ENCODE data around the gene SLC16A8. TPM values are rescaled to one million over a fixed set of nuclear protein-coding genes. Genes with fewer than 3 reads are reported as not detected.

SLC16A8 gene
- total and polyA plus RNA-seq, 9 of the 15 experiments (the other 6 are each of a cell fraction or from before 2014, with no cell fraction given) = not detected

GRCh38 chr22:38110008-38110862 is 26.3 kb upstream of the SLC16A8 start, which contains the start of gene BAIAP2L2:
TSS of gene BAIAP2L2 (minus strand) at chr22:38110684. CDS start at chr22:38110525, 159 bp downstream.
- in situ Hi-C loops (cut with MboI) = no loop called here
- CTCF ChIA-PET (ENCODE audit: low intra/inter-chr PET ratio) = no interaction called here
- H3K36me3 ChIP-seq (ENCODE audit: control insufficient read depth, insufficient read depth, low read length) = no peaks in the 10 kb centered on the region
- H3K9me3 ChIP-seq (replicated peaks; ENCODE audit: control insufficient read depth, insufficient read depth, low read depth, low read length) = no peaks in the 10 kb centered on the region
- H3K27ac ChIP-seq (ENCODE audit: extremely low read depth, low read depth, low read length) = no peak within 1 kb of the TSS
- TF ChIP-seq NBN (IDR thresholded peaks at IDR 0.05; ENCODE audit: low read depth) = no peak
- TF ChIP-seq, protein P1, sequence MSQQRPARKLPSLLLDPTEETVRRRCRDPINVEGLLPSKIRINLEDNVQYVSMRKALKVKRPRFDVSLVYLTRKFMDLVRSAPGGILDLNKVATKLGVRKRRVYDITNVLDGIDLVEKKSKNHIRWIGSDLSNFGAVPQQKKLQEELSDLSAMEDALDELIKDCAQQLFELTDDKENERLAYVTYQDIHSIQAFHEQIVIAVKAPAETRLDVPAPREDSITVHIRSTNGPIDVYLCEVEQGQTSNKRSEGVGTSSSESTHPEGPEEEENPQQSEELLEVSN (IDR thresholded peaks at IDR 0.05; ENCODE audit: borderline replicate concordance in 1 of 2, extremely low read depth in 1 of 2, insufficient read depth in 1 of 2, insufficient read length in 1 of 2, low read depth in 1 of 2, low read length in 1 of 2, poor library complexity in 1 of 2, severe bottlenecking in 1 of 2) = no peak
- no peak for TF ChIP-seq GABPB2 (CRISPR knock-in tag; conservative IDR thresholded peaks at IDR 0.05)
- TF ChIP-seq, protein P2, sequence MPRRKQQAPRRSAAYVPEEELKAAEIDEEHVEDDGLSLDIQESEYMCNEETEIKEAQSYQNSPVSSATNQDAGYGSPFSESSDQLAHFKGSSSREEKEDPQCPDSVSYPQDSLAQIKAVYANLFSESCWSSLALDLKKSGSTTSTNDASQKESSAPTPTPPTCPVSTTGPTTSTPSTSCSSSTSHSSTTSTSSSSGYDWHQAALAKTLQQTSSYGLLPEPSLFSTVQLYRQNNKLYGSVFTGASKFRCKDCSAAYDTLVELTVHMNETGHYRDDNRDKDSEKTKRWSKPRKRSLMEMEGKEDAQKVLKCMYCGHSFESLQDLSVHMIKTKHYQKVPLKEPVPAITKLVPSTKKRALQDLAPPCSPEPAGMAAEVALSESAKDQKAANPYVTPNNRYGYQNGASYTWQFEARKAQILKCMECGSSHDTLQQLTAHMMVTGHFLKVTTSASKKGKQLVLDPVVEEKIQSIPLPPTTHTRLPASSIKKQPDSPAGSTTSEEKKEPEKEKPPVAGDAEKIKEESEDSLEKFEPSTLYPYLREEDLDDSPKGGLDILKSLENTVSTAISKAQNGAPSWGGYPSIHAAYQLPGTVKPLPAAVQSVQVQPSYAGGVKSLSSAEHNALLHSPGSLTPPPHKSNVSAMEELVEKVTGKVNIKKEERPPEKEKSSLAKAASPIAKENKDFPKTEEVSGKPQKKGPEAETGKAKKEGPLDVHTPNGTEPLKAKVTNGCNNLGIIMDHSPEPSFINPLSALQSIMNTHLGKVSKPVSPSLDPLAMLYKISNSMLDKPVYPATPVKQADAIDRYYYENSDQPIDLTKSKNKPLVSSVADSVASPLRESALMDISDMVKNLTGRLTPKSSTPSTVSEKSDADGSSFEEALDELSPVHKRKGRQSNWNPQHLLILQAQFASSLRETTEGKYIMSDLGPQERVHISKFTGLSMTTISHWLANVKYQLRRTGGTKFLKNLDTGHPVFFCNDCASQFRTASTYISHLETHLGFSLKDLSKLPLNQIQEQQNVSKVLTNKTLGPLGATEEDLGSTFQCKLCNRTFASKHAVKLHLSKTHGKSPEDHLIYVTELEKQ (CRISPR knock-in tag; IDR thresholded peaks at IDR 0.05) = no peak
- no peak for TF ChIP-seq HDAC6 (IDR thresholded peaks at IDR 0.05; ENCODE audit: low read depth, low read length)
- no peak for TF ChIP-seq ZNF583 (CRISPR knock-in tag; IDR thresholded peaks at IDR 0.05)
- no peak for TF ChIP-seq ZNF23 (CRISPR knock-in tag; IDR thresholded peaks at IDR 0.05)
- TF ChIP-seq SOX6 (IDR thresholded peaks at IDR 0.05) = no peak
- TF ChIP-seq PTTG1 (tag; IDR thresholded peaks at IDR 0.05; ENCODE audit: low read depth) = no peak
- TF ChIP-seq, protein P3, sequence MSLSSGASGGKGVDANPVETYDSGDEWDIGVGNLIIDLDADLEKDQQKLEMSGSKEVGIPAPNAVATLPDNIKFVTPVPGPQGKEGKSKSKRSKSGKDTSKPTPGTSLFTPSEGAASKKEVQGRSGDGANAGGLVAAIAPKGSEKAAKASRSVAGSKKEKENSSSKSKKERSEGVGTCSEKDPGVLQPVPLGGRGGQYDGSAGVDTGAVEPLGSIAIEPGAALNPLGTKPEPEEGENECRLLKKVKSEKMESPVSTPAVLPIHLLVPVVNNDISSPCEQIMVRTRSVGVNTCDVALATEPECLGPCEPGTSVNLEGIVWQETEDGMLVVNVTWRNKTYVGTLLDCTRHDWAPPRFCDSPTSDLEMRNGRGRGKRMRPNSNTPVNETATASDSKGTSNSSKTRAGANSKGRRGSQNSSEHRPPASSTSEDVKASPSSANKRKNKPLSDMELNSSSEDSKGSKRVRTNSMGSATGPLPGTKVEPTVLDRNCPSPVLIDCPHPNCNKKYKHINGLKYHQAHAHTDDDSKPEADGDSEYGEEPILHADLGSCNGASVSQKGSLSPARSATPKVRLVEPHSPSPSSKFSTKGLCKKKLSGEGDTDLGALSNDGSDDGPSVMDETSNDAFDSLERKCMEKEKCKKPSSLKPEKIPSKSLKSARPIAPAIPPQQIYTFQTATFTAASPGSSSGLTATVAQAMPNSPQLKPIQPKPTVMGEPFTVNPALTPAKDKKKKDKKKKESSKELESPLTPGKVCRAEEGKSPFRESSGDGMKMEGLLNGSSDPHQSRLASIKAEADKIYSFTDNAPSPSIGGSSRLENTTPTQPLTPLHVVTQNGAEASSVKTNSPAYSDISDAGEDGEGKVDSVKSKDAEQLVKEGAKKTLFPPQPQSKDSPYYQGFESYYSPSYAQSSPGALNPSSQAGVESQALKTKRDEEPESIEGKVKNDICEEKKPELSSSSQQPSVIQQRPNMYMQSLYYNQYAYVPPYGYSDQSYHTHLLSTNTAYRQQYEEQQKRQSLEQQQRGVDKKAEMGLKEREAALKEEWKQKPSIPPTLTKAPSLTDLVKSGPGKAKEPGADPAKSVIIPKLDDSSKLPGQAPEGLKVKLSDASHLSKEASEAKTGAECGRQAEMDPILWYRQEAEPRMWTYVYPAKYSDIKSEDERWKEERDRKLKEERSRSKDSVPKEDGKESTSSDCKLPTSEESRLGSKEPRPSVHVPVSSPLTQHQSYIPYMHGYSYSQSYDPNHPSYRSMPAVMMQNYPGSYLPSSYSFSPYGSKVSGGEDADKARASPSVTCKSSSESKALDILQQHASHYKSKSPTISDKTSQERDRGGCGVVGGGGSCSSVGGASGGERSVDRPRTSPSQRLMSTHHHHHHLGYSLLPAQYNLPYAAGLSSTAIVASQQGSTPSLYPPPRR (CRISPR knock-in tag; IDR thresholded peaks at IDR 0.05; ENCODE audit: borderline replicate concordance) = no peak
- DNase-seq (ENCODE audit: extremely low read depth in 1 of 4, low spot score in 3 of 4) = no peak
- H3K79me2 ChIP-seq (ENCODE audit: control insufficient read depth, insufficient read depth, low read length) = no peaks in the 10 kb centered on the region
- H3K9me1 ChIP-seq (ENCODE audit: control insufficient read depth, insufficient read depth, low read length) = no peaks in the 10 kb centered on the region
- H3K9ac ChIP-seq (ENCODE audit: insufficient read depth in 1 of 2, low read depth in 2 of 2, low read length in 2 of 2) = peak within 1 kb of the TSS in 1 of 2 experiments; percentile 43; a peak in 1 of 4 replicates
- BruUV-seq (replicated peaks) = no TSS peak
- no peak for ATAC-seq
- no peaks in the 10 kb centered on the region for H3K27me3 ChIP-seq (ENCODE audit: control insufficient read depth in 2 of 2, insufficient read depth in 2 of 2, low read length in 2 of 2)
- H3K4me3 ChIP-seq = no peak within 1 kb of the TSS
- intact Hi-C loops (cut with micrococcal nuclease) = loop anchor here (10.0 kb wide), 1 partner anchor 95 kb away; the partner anchor contains the start of gene MAFF
- no peak within 1 kb of the TSS for H2AFZ ChIP-seq (ENCODE audit: low read depth, low read length)
- H3K4me1 ChIP-seq (replicated peaks in 1 of 2; ENCODE audit: control insufficient read depth in 2 of 2, insufficient read depth in 2 of 2, low read length in 2 of 2) = peaks cover 0 to 34% of the 10 kb centered on the region in 2 experiments; a peak in 2 of 5 replicates
- no peak for FAIRE-seq
- 49% methylated on average over 9 of the region's 19 CpGs for WGBS (ENCODE audit: insufficient coverage, low coverage, missing lambda C conversion rate)
- POLR2A ChIA-PET = interaction anchor here (0.6 to 1.1 kb wide), 4 partner anchors 17 to 781 kb away, joined by 3 to 5 read pairs (median 4); no protein-coding TSS in a partner anchor
- no peaks in the 10 kb centered on the region for H4K20me1 ChIP-seq (replicated peaks; ENCODE audit: control insufficient read depth, insufficient read depth, low read length)
- no peak within 1 kb of the TSS for H3K4me2 ChIP-seq (ENCODE audit: insufficient read depth, low read length)
